Endothelial cell (in vitro differentiated cells): ENCODE measurements around the gene STN1. TPM values are rescaled to one million over a fixed set of nuclear protein-coding genes. Genes with fewer than 3 reads are reported as not detected.

ENCODE experiments used
- DNase-seq: peaks from one replicate; pipeline ENCODE4 v3.0.0; 2021; ENCODE audit warnings: low spot score
- H3K27ac Mint-ChIP-seq: one replicate; pipeline ENCODE4 v1.8.0; 2021; ENCODE audit warnings: mixed read lengths, inconsistent platforms; ENCODE audit not compliant: unreplicated experiment
- H3K27me3 Mint-ChIP-seq: one replicate; pipeline ENCODE4 v1.8.0; 2021; ENCODE audit warnings: mild to moderate bottlenecking, moderate library complexity, mixed read lengths, inconsistent platforms; ENCODE audit not compliant: unreplicated experiment
- H3K36me3 Mint-ChIP-seq: one replicate; pipeline ENCODE4 v1.8.0; 2021; ENCODE audit warnings: mild to moderate bottlenecking, low read depth, mixed read lengths, inconsistent platforms; ENCODE audit not compliant: unreplicated experiment
- H3K4me1 Mint-ChIP-seq: one replicate; pipeline ENCODE4 v1.8.0; 2021; ENCODE audit warnings: mild to moderate bottlenecking, mixed read lengths, inconsistent platforms; ENCODE audit not compliant: unreplicated experiment
- H3K4me3 Mint-ChIP-seq: one replicate; pipeline ENCODE4 v1.8.0; 2021; ENCODE audit warnings: mild to moderate bottlenecking, mixed read lengths, inconsistent platforms; ENCODE audit not compliant: unreplicated experiment
- H3K9me3 Mint-ChIP-seq: one replicate; pipeline ENCODE4 v1.8.0; 2021; ENCODE audit warnings: mixed read lengths, inconsistent platforms; ENCODE audit not compliant: unreplicated experiment
- CTCF ChIP-seq: fragments of 200-600 bp; sonication (generic); IDR thresholded peaks from one replicate; pipeline ENCODE4 v1.5.0; 2021; ENCODE audit warnings: antibody characterized with exemption; ENCODE audit not compliant: unreplicated experiment
- total RNA-seq: library from RNA; stranded (reverse); fragmentation: NEBNext Ultra II Directional; extraction: Animal tissue kit (Norgen Biotek cat#: 25700); gene quantifications from one replicate; pipeline ENCODE4 v1.2.1, GENCODE V29; 2021; ENCODE audit not compliant: unreplicated experiment

STN1 gene
- total RNA-seq, 1 donor from 2014 or later, result 11.5 TPM

- TF ChIP-seq CTCF, result no peak
- no peak overlapping the region for H3K4me3 Mint-ChIP-seq
- H3K27ac Mint-ChIP-seq, result no peak overlapping the region
- H3K4me1 Mint-ChIP-seq, result peaks cover 12% of the 10 kb centered on the region
- no peaks in the 10 kb centered on the region for H3K9me3 Mint-ChIP-seq
- no peak for DNase-seq
- H3K36me3 Mint-ChIP-seq, result peaks cover 11% of the 10 kb centered on the region
- no peaks in the 10 kb centered on the region for H3K27me3 Mint-ChIP-seq
Observed at GRCh38 chr10:103912759-103913158, 5.2 kb downstream of the STN1 start.

GRCh38 chr10:103911021-103911459 is 6.9 kb downstream of the STN1 start:
- Mint-ChIP-seq H3K36me3 (peaks cover 10% of the 10 kb centered on the region), H3K27me3 (no peaks in the 10 kb centered on the region), H3K4me1 (peaks cover 9% of the 10 kb centered on the region), H3K4me3 (no peak overlapping the region), H3K9me3 (no peaks in the 10 kb centered on the region), H3K27ac (no peak overlapping the region)
- no peak for DNase-seq
- no peak for TF ChIP-seq CTCF

- Mint-ChIP-seq H3K4me1 (peaks cover 9% of the 10 kb centered on the region), H3K27me3 (no peaks in the 10 kb centered on the region), H3K36me3 (peaks cover 9% of the 10 kb centered on the region), H3K4me3 (no peak overlapping the region), H3K27ac (no peak overlapping the region), H3K9me3 (no peaks in the 10 kb centered on the region)
- DNase-seq, result no peak
- TF ChIP-seq CTCF, result no peak
Observed at GRCh38 chr10:103910442-103911012, 7.5 kb downstream of the STN1 start.

GRCh38 chr10:103905441-103905840 is 12.5 kb downstream of the STN1 start:
- Mint-ChIP-seq H3K4me1 (peaks cover 5% of the 10 kb centered on the region), H3K36me3 (no peaks in the 10 kb centered on the region), H3K27ac (no peak overlapping the region), H3K9me3 (no peaks in the 10 kb centered on the region), H3K27me3 (no peaks in the 10 kb centered on the region), H3K4me3 (no peak overlapping the region)
- no peak for TF ChIP-seq CTCF
- no peak for DNase-seq

GRCh38 chr10:103901299-103901698 is 16.7 kb downstream of the STN1 start:
- Mint-ChIP-seq H3K36me3 (peaks cover 9% of the 10 kb centered on the region), H3K9me3 (no peaks in the 10 kb centered on the region), H3K27me3 (no peaks in the 10 kb centered on the region), H3K4me1 (no peaks in the 10 kb centered on the region), H3K4me3 (no peak overlapping the region), H3K27ac (no peak overlapping the region)
- TF ChIP-seq CTCF, result no peak
- DNase-seq, result no peak
